ENCODE data around the gene KRTAP10-12. TPM values are rescaled to one million over a fixed set of nuclear protein-coding genes. Genes with fewer than 3 reads are reported as not detected.

KRTAP10-12 gene
- polyA plus RNA-seq, 3 donors, result not detected

DNA sequence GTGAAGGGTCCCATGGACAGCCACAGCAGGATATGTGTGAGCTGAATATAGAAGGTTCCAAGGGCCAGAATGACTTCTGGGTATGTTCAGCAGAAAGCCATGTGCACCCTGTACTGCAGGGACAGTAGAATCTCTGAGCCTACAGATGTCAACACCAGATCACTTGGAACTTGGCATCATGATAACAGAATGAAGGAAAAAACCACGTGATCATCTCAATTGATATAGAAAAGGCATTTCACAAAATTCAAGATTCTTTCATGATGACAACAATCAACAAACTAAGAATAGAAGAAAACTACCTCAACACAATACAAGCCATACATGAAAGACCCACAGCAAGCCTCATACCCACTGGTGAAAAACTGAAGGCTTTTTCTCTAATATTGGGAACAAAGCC is 29.4 kb upstream of the KRTAP10-12 start:
- no peak overlapping the region for H2AFZ ChIP-seq (ENCODE audit: insufficient read depth, low read depth, low read length, poor library complexity, severe bottlenecking)
- H3K27me3 ChIP-seq (ENCODE audit: control insufficient read depth in 2 of 2, insufficient read depth in 2 of 2, low read length in 2 of 2), result no peaks in the 10 kb centered on the region
- no peaks in the 10 kb centered on the region for H3K4me1 ChIP-seq (ENCODE audit: control insufficient read depth in 1 of 2, insufficient read depth in 2 of 2, low read length in 2 of 2)
- H3K4me2 ChIP-seq (replicated peaks; ENCODE audit: extremely low read depth, low read length, poor library complexity, severe bottlenecking), result no peak overlapping the region
- 100% methylated on average over 1 of the region's 1 CpG for WGBS (ENCODE audit: insufficient coverage)
- H3K36me3 Mint-ChIP-seq, result no peaks in the 10 kb centered on the region
- no peak overlapping the region for H3K9ac ChIP-seq (ENCODE audit: insufficient read depth, low read length, poor library complexity, severe bottlenecking)
- H3K9me3 ChIP-seq (replicated peaks in 1 of 2; ENCODE audit: control insufficient read depth in 1 of 2, insufficient read depth in 1 of 2, low read length in 2 of 2), result peaks cover 23 to 38% of the 10 kb centered on the region in 2 donors
- DNase-seq, result no peak
- H3K27ac Mint-ChIP-seq, result no peak overlapping the region
- H3K79me2 ChIP-seq (ENCODE audit: insufficient read depth, low read length), result no peaks in the 10 kb centered on the region
- intact Hi-C loops (cut with micrococcal nuclease), result no loop called here
- H3K36me3 ChIP-seq (replicated peaks in 1 of 2; ENCODE audit: control insufficient read depth in 1 of 2, insufficient read depth in 2 of 2, low read length in 2 of 2), result no peaks in the 10 kb centered on the region
- no peaks in the 10 kb centered on the region for H4K20me1 ChIP-seq (ENCODE audit: insufficient read depth, low read length)
- no peak overlapping the region for H3K27ac ChIP-seq (ENCODE audit: low read depth in 1 of 2, low read length in 2 of 2)
- peaks cover 3 to 16% (median 6%) of the 10 kb centered on the region in 3 donors for H3K27me3 Mint-ChIP-seq (ENCODE audit: low read depth in 3 of 3)
- no peaks in the 10 kb centered on the region for H3K4me1 Mint-ChIP-seq
- H3K4me3 ChIP-seq (replicated peaks in 1 of 3; ENCODE audit: low read depth in 2 of 3, low read length in 3 of 3), result no peak overlapping the region
- H3K4me3 Mint-ChIP-seq, result no peak overlapping the region
- H3K9me3 Mint-ChIP-seq, result peaks cover 19 to 43% (median 35%) of the 10 kb centered on the region in 7 donors
- TF ChIP-seq, protein P1, sequence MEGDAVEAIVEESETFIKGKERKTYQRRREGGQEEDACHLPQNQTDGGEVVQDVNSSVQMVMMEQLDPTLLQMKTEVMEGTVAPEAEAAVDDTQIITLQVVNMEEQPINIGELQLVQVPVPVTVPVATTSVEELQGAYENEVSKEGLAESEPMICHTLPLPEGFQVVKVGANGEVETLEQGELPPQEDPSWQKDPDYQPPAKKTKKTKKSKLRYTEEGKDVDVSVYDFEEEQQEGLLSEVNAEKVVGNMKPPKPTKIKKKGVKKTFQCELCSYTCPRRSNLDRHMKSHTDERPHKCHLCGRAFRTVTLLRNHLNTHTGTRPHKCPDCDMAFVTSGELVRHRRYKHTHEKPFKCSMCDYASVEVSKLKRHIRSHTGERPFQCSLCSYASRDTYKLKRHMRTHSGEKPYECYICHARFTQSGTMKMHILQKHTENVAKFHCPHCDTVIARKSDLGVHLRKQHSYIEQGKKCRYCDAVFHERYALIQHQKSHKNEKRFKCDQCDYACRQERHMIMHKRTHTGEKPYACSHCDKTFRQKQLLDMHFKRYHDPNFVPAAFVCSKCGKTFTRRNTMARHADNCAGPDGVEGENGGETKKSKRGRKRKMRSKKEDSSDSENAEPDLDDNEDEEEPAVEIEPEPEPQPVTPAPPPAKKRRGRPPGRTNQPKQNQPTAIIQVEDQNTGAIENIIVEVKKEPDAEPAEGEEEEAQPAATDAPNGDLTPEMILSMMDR (IDR thresholded peaks at IDR 0.05), result no peak

DNA sequence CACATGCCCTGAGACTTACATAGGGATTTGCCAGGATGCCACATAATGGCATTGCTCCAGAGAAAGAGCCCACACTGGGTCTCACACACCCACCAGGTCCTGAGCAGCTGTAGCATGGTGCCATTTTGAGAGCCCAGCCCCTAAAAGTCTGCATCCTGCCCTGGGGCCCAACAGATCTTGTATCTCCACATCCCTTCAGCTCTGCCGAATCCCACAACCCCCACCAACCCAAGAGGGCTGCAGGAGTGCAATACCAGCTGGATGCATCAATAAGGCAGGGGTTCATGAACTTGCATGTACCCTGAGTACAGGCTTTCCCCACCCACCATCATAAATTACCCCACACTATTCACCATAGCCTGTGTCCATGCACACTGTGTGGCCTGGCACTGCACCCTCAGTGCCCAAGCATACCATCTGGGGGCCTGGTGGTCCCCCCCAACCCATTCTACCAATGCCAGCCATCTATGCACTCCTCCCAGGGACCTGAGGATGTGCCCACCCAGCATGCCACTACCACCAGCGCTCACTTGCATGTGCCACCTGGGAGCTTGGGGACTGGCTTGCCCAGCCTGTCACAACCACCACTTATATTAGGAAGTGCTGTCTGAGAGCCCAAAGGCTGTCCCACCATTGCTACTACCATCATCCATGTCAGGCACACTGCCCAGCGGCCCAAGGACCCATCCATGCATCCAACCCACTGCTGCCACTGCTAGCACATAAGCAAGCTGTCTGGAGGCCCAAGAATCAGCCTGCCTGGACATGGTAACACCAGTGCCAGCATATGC is 26.1 kb upstream of the KRTAP10-12 start:
- TF ChIP-seq, protein P1 (IDR thresholded peaks at IDR 0.05), result no peak
- H3K36me3 Mint-ChIP-seq, result no peaks in the 10 kb centered on the region
- Histone ChIP-seq H3K27ac (ENCODE audit: low read depth in 1 of 2, low read length in 2 of 2) (no peak overlapping the region), H4K20me1 (ENCODE audit: insufficient read depth, low read length) (no peaks in the 10 kb centered on the region), H3K9me3 (replicated peaks in 1 of 2; ENCODE audit: control insufficient read depth in 1 of 2, insufficient read depth in 1 of 2, low read length in 2 of 2) (peaks cover 28 to 33% of the 10 kb centered on the region in 2 donors), H3K4me1 (ENCODE audit: control insufficient read depth in 1 of 2, insufficient read depth in 2 of 2, low read length in 2 of 2) (no peaks in the 10 kb centered on the region), H3K27me3 (ENCODE audit: control insufficient read depth in 2 of 2, insufficient read depth in 2 of 2, low read length in 2 of 2) (no peaks in the 10 kb centered on the region), H3K4me3 (replicated peaks in 1 of 3; ENCODE audit: low read depth in 2 of 3, low read length in 3 of 3) (no peak overlapping the region), H2AFZ (ENCODE audit: insufficient read depth, low read depth, low read length, poor library complexity, severe bottlenecking) (no peak overlapping the region), H3K36me3 (replicated peaks in 1 of 2; ENCODE audit: control insufficient read depth in 1 of 2, insufficient read depth in 2 of 2, low read length in 2 of 2) (no peaks in the 10 kb centered on the region), H3K9ac (ENCODE audit: insufficient read depth, low read length, poor library complexity, severe bottlenecking) (no peak overlapping the region), H3K4me2 (replicated peaks; ENCODE audit: extremely low read depth, low read length, poor library complexity, severe bottlenecking) (no peak overlapping the region), H3K79me2 (ENCODE audit: insufficient read depth, low read length) (no peaks in the 10 kb centered on the region)
- H3K4me1 Mint-ChIP-seq, result no peaks in the 10 kb centered on the region
- peaks cover 8 to 14% (median 9%) of the 10 kb centered on the region in 3 donors for H3K27me3 Mint-ChIP-seq (ENCODE audit: low read depth in 3 of 3)
- peaks cover 25 to 51% (median 44%) of the 10 kb centered on the region in 7 donors for H3K9me3 Mint-ChIP-seq
- WGBS (ENCODE audit: insufficient coverage), result 74% methylated on average over 2 of the region's 3 CpGs
- H3K4me3 Mint-ChIP-seq, result no peak overlapping the region
- DNase-seq, result no peak
- intact Hi-C loops (cut with micrococcal nuclease), result no loop called here
- H3K27ac Mint-ChIP-seq, result no peak overlapping the region

Data from CD14-positive monocyte (primary cell).